WTC11 (cell line): Measurements from ENCODE around the gene MBP. TPM values are rescaled to one million over a fixed set of nuclear protein-coding genes. Genes with fewer than 3 reads are reported as not detected.

Source experiments
- ATAC-seq: fragments of 200-7000 bp; cut with Tn5 transposase; 2 replicates; pipeline ENCODE4 v1.10.0; 2021; ENCODE audit warnings: mild to moderate bottlenecking, moderate library complexity
- CTCF ChIA-PET: fragments of 300-600 bp; sonication (Branson Sonifier 250); formaldehyde crosslinking; loops from one replicate; lab custom pipeline; 2021; ENCODE audit warnings: antibody characterized with exemption; lab: Charles Lee
- POLR2A ChIA-PET: fragments of 350-600 bp; sonication (Branson Sonifier 250); formaldehyde crosslinking; loops from one replicate; lab custom pipeline; 2021; ENCODE audit warnings: antibody characterized with exemption; lab: Charles Lee
- DNase-seq: peaks from one replicate; pipeline ENCODE4 v3.0.0; 2021; ENCODE audit warnings: low spot score
- H3K27ac Mint-ChIP-seq: 2 replicates; pipeline ENCODE4 v1.8.0; 2021; ENCODE audit warnings: mixed read lengths
- H3K27me3 Mint-ChIP-seq: 2 replicates; pipeline ENCODE4 v1.8.0; 2021; ENCODE audit warnings: low read depth, mild to moderate bottlenecking, moderate library complexity, mixed read lengths
- H3K36me3 Mint-ChIP-seq: 2 replicates; pipeline ENCODE4 v1.8.0; 2021; ENCODE audit warnings: mixed read lengths
- H3K4me1 Mint-ChIP-seq: 2 replicates; pipeline ENCODE4 v1.8.0; 2022; ENCODE audit warnings: mixed read lengths
- H3K4me3 Mint-ChIP-seq: 2 replicates; pipeline ENCODE4 v1.8.0; 2021; ENCODE audit warnings: mild to moderate bottlenecking, moderate library complexity, mixed read lengths
- H3K9me3 Mint-ChIP-seq: 2 replicates; pipeline ENCODE4 v1.8.0; 2021; ENCODE audit warnings: mixed read lengths
- ATF2 ChIP-seq: sonication (generic); formaldehyde crosslinking; IDR thresholded peaks from 2 replicates; pipeline ENCODE4 v1.8.1; 2022; ENCODE audit warnings: low read depth, missing genetic modification reagents, borderline replicate concordance
- CREM ChIP-seq: sonication (generic); formaldehyde crosslinking; IDR thresholded peaks from 2 replicates; pipeline ENCODE4 v1.8.1; 2022; ENCODE audit warnings: mild to moderate bottlenecking, missing genetic modification reagents, moderate library complexity
- ESRRA ChIP-seq: sonication (generic); formaldehyde crosslinking; IDR thresholded peaks from 2 replicates; pipeline ENCODE4 v1.8.1; 2022; ENCODE audit warnings: mild to moderate bottlenecking, missing genetic modification reagents, borderline replicate concordance
- GTF2I ChIP-seq: fragments of 250-450 bp; sonication (Bioruptor Pico); conservative IDR thresholded peaks from 2 replicates; pipeline ENCODE4 v1.4.0; 2021; ENCODE audit warnings: mild to moderate bottlenecking
- HMGA2 ChIP-seq: fragments of 250-450 bp; sonication (Bioruptor Pico); IDR thresholded peaks from 2 replicates; pipeline ENCODE4 v1.4.0; 2021; ENCODE audit warnings: mild to moderate bottlenecking, moderate library complexity
- MYBL2 ChIP-seq: sonication (generic); formaldehyde crosslinking; IDR thresholded peaks from 2 replicates; pipeline ENCODE4 v1.8.1; 2023; ENCODE audit warnings: mild to moderate bottlenecking, moderate library complexity, missing genetic modification reagents
- NFE2L1 ChIP-seq: sonication (generic); formaldehyde crosslinking; IDR thresholded peaks from 2 replicates; pipeline ENCODE4 v1.8.1; 2023; ENCODE audit warnings: missing genetic modification reagents
- NR1H2 ChIP-seq: sonication (generic); formaldehyde crosslinking; IDR thresholded peaks from 2 replicates; pipeline ENCODE4 v1.9.0; 2021; ENCODE audit warnings: mild to moderate bottlenecking, moderate library complexity, missing genetic modification reagents
- NR2C2 ChIP-seq: sonication (generic); formaldehyde crosslinking; IDR thresholded peaks from 2 replicates; pipeline ENCODE4 v1.8.0; 2022; ENCODE audit warnings: mild to moderate bottlenecking, missing genetic modification reagents
- RELA ChIP-seq: sonication (generic); formaldehyde crosslinking; IDR thresholded peaks from 2 replicates; pipeline ENCODE4 v1.8.1; 2022; ENCODE audit warnings: missing genetic modification reagents, mild to moderate bottlenecking, borderline replicate concordance
- TCF7 ChIP-seq: sonication (generic); formaldehyde crosslinking; IDR thresholded peaks from 2 replicates; pipeline ENCODE4 v1.8.0; 2022; ENCODE audit warnings: mild to moderate bottlenecking, low read depth, missing genetic modification reagents, moderate library complexity
- ZBTB21 ChIP-seq: sonication (generic); formaldehyde crosslinking; IDR thresholded peaks from 2 replicates; pipeline ENCODE4 v1.8.1; 2023; ENCODE audit warnings: mild to moderate bottlenecking, missing genetic modification reagents, borderline replicate concordance
- ZNF263 ChIP-seq: sonication (generic); formaldehyde crosslinking; IDR thresholded peaks from 2 replicates; pipeline ENCODE4 v1.8.1; 2022; ENCODE audit warnings: low read depth, mild to moderate bottlenecking, moderate library complexity, missing genetic modification reagents
- ZNF317 ChIP-seq: sonication (generic); formaldehyde crosslinking; IDR thresholded peaks from 2 replicates; pipeline ENCODE4 v1.8.1; 2023; ENCODE audit warnings: low read depth, mild to moderate bottlenecking, moderate library complexity, missing genetic modification reagents, borderline replicate concordance
- ZNF416 ChIP-seq: fragments of 250-450 bp; sonication (Bioruptor Pico); IDR thresholded peaks from 2 replicates; pipeline ENCODE4 v1.9.0; 2021; ENCODE audit warnings: mild to moderate bottlenecking, inconsistent platforms
- ZNF423 ChIP-seq: fragments of 250-450 bp; sonication (Bioruptor Pico); IDR thresholded peaks from 2 replicates; pipeline ENCODE4 v2.1.2; 2022; ENCODE audit warnings: mild to moderate bottlenecking, moderate library complexity
- ZNF532 ChIP-seq: fragments of 250-450 bp; sonication (Bioruptor Pico); IDR thresholded peaks from 2 replicates; pipeline ENCODE4 v1.9.0; 2021; ENCODE audit warnings: mild to moderate bottlenecking, borderline replicate concordance
- ZNF671 ChIP-seq: fragments of 250-450 bp; sonication (Bioruptor Pico); IDR thresholded peaks from 2 replicates; pipeline ENCODE4 v1.8.0; 2021; ENCODE audit warnings: mild to moderate bottlenecking
- total RNA-seq: library from RNA; stranded (reverse); gene quantifications from 3 replicates; pipeline ENCODE4 v1.2.3, GENCODE V29; 2021
- TF ChIP-seq, protein P1 (sequence below): sonication (generic); formaldehyde crosslinking; IDR thresholded peaks from 2 replicates; pipeline ENCODE4 v1.8.1; 2023; ENCODE audit warnings: mild to moderate bottlenecking, missing genetic modification reagents, moderate library complexity
- TF ChIP-seq, protein P2 (sequence below): sonication (generic); formaldehyde crosslinking; IDR thresholded peaks from 2 replicates; pipeline ENCODE4 v1.8.1; 2022; ENCODE audit warnings: mild to moderate bottlenecking, moderate library complexity, missing genetic modification reagents
- TF ChIP-seq, protein P3 (sequence below): sonication (generic); formaldehyde crosslinking; conservative IDR thresholded peaks from 2 replicates; pipeline ENCODE4 v1.8.1; 2022; ENCODE audit warnings: mild to moderate bottlenecking, missing genetic modification reagents
- TF ChIP-seq, protein P4 (sequence below): sonication (generic); formaldehyde crosslinking; IDR thresholded peaks from 2 replicates; pipeline ENCODE4 v1.8.0; 2022; ENCODE audit warnings: missing genetic modification reagents
- TF ChIP-seq, protein P5 (sequence below): fragments of 200-600 bp; IDR thresholded peaks from 2 replicates; pipeline ENCODE4 v1.8.0; 2022; ENCODE audit warnings: antibody characterized with exemption

MBP gene
- total RNA-seq, 1 experiment from 2014 or later: 19.6 TPM

DNA sequence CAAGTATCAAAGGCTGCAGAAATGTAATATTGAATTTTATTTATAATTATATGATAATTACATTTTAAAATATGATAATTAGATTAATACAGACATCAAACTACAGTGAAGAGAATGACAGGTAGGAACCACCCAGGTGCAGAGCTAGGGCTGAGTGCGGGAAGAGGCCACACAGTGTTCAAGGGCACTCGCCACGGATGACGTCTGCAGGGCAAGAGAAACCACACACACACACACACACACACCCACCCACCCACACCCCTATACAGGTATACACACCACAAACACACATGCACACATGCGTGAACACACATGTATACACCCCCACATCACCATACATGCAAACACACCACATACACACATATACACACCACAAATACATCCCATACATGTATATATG lies 41.2 kb downstream of the MBP start:
- ChIA-PET POLR2A (no interaction called here), CTCF (no interaction called here)
- Mint-ChIP-seq H3K27ac (no peak overlapping the region), H3K36me3 (no peaks in the 10 kb centered on the region; the same call in 1 of the 2 replicates), H3K9me3 (no peaks in the 10 kb centered on the region)
- no peak for TF ChIP-seq RELA (CRISPR knock-in tag)
- TF ChIP-seq, protein P1, sequence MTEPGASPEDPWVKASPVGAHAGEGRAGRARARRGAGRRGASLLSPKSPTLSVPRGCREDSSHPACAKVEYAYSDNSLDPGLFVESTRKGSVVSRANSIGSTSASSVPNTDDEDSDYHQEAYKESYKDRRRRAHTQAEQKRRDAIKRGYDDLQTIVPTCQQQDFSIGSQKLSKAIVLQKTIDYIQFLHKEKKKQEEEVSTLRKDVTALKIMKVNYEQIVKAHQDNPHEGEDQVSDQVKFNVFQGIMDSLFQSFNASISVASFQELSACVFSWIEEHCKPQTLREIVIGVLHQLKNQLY (CRISPR knock-in tag): no peak
- TF ChIP-seq NR2C2 (CRISPR knock-in tag): no peak
- TF ChIP-seq, protein P2, sequence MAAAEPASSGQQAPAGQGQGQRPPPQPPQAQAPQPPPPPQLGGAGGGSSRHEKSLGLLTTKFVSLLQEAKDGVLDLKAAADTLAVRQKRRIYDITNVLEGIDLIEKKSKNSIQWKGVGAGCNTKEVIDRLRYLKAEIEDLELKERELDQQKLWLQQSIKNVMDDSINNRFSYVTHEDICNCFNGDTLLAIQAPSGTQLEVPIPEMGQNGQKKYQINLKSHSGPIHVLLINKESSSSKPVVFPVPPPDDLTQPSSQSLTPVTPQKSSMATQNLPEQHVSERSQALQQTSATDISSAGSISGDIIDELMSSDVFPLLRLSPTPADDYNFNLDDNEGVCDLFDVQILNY (CRISPR knock-in tag): no peak
- TF ChIP-seq GTF2I (CRISPR knock-in tag): no peak
- no peak for TF ChIP-seq TCF7 (CRISPR knock-in tag)
- TF ChIP-seq ATF2 (CRISPR knock-in tag): no peak
- TF ChIP-seq, protein P3, sequence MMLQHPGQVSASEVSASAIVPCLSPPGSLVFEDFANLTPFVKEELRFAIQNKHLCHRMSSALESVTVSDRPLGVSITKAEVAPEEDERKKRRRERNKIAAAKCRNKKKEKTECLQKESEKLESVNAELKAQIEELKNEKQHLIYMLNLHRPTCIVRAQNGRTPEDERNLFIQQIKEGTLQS (CRISPR knock-in tag): no peak
- TF ChIP-seq CREM (CRISPR knock-in tag): no peak
- no peak for TF ChIP-seq ZBTB21 (CRISPR knock-in tag)
- no peak for TF ChIP-seq ESRRA (CRISPR knock-in tag)
- TF ChIP-seq NR1H2 (CRISPR knock-in tag): no peak
- no peak for TF ChIP-seq MYBL2 (CRISPR knock-in tag)
- TF ChIP-seq ZNF416 (CRISPR knock-in tag): no peak
- TF ChIP-seq ZNF423: no peak
- TF ChIP-seq, protein P4, sequence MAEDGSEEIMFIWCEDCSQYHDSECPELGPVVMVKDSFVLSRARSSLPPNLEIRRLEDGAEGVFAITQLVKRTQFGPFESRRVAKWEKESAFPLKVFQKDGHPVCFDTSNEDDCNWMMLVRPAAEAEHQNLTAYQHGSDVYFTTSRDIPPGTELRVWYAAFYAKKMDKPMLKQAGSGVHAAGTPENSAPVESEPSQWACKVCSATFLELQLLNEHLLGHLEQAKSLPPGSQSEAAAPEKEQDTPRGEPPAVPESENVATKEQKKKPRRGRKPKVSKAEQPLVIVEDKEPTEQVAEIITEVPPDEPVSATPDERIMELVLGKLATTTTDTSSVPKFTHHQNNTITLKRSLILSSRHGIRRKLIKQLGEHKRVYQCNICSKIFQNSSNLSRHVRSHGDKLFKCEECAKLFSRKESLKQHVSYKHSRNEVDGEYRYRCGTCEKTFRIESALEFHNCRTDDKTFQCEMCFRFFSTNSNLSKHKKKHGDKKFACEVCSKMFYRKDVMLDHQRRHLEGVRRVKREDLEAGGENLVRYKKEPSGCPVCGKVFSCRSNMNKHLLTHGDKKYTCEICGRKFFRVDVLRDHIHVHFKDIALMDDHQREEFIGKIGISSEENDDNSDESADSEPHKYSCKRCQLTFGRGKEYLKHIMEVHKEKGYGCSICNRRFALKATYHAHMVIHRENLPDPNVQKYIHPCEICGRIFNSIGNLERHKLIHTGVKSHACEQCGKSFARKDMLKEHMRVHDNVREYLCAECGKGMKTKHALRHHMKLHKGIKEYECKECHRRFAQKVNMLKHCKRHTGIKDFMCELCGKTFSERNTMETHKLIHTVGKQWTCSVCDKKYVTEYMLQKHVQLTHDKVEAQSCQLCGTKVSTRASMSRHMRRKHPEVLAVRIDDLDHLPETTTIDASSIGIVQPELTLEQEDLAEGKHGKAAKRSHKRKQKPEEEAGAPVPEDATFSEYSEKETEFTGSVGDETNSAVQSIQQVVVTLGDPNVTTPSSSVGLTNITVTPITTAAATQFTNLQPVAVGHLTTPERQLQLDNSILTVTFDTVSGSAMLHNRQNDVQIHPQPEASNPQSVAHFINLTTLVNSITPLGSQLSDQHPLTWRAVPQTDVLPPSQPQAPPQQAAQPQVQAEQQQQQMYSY (CRISPR knock-in tag): no peak
- TF ChIP-seq ZNF263 (CRISPR knock-in tag): no peak
- no peak for TF ChIP-seq ZNF317
- TF ChIP-seq, all 79 proteins: peak for 0
- H3K27me3 Mint-ChIP-seq: peaks cover 7% of the 10 kb centered on the region
- no peak for DNase-seq
- peaks cover 74% of the 10 kb centered on the region for H3K4me1 Mint-ChIP-seq
- ATAC-seq: no peak
- no peak overlapping the region for H3K4me3 Mint-ChIP-seq

DNA sequence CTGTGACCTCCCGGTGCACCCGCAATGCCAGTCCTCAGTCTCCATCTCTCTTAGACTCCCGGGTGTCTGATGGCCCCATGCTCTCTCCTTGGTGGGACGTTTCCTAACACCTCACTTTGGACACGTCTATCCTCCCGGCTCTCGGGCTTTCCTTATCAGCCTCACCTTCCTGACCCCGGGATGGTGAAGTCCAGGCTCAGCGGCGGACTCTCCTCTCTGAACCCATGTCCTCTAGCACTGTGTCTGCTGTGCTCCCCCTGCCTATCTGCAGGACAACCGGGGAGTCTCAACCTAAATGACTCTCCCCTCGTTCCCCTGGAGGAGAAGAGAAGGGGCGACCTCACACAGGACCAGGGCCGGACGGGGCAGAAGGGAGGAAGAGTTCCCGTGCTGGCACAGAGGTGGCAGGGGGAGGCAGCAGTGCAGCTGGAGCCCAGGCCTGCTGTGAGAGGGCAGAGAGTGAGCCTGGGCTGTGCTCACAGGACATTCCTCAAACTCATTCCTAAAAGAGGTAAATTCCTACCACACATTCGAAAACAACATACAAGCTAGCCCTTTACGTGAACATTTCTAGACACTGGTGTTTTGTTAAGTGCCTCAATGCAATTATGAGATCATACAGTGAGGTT lies 41.9 kb downstream of the MBP start:
- H3K4me3 Mint-ChIP-seq: no peak overlapping the region
- H3K4me1 Mint-ChIP-seq: peaks cover 74% of the 10 kb centered on the region
- H3K9me3 Mint-ChIP-seq: no peaks in the 10 kb centered on the region
- POLR2A ChIA-PET: no interaction called here
- no peaks in the 10 kb centered on the region; the same call in 1 of the 2 replicates for H3K36me3 Mint-ChIP-seq
- no peak for ATAC-seq
- peak overlapping the region; percentile 26 for H3K27ac Mint-ChIP-seq
- CTCF ChIA-PET: no interaction called here
- H3K27me3 Mint-ChIP-seq: peaks cover 13% of the 10 kb centered on the region
- no peak for DNase-seq
- TF ChIP-seq NFE2L1 (CRISPR knock-in tag): no peak
- no peak for TF ChIP-seq ZNF423
- TF ChIP-seq, protein P5, sequence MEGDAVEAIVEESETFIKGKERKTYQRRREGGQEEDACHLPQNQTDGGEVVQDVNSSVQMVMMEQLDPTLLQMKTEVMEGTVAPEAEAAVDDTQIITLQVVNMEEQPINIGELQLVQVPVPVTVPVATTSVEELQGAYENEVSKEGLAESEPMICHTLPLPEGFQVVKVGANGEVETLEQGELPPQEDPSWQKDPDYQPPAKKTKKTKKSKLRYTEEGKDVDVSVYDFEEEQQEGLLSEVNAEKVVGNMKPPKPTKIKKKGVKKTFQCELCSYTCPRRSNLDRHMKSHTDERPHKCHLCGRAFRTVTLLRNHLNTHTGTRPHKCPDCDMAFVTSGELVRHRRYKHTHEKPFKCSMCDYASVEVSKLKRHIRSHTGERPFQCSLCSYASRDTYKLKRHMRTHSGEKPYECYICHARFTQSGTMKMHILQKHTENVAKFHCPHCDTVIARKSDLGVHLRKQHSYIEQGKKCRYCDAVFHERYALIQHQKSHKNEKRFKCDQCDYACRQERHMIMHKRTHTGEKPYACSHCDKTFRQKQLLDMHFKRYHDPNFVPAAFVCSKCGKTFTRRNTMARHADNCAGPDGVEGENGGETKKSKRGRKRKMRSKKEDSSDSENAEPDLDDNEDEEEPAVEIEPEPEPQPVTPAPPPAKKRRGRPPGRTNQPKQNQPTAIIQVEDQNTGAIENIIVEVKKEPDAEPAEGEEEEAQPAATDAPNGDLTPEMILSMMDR: no peak
- no peak for TF ChIP-seq ZNF532 (CRISPR knock-in tag)
- TF ChIP-seq HMGA2 (CRISPR knock-in tag): no peak
- no peak for TF ChIP-seq ZNF263 (CRISPR knock-in tag)
- no peak for TF ChIP-seq ZNF671 (CRISPR knock-in tag)
